Measurements from ENCODE around the gene SGTB. TPM values are rescaled to one million over a fixed set of nuclear protein-coding genes. Genes with fewer than 3 reads are reported as not detected.

Gene SGTB
- total RNA-seq, 4 donors from 2014 or later, result 3.6 to 6.6 (median 4.3) TPM

GRCh38 chr5:65651144-65651543 is 70.8 kb downstream of the SGTB start:
- no peaks in the 10 kb centered on the region for H3K4me1 ChIP-seq
- H3K4me3 ChIP-seq, result no peak overlapping the region
- no peaks in the 10 kb centered on the region for H3K9me3 ChIP-seq
- in situ Hi-C loops (cut with MboI; ENCODE audit: low sequenced_read_pairs in 4 of 4), result no loop called here
- TF ChIP-seq CTCF (IDR thresholded peaks at IDR 0.05 in 4 of 5, conservative IDR thresholded peaks at IDR 0.05 in 1 of 5) (no peak), POLR2A (IDR thresholded peaks at IDR 0.05) (no peak)
- intact Hi-C loops (cut with DNase I; ENCODE audit: low total_unique reads), result no loop called here
- DNase-seq, result no peak
- ATAC-seq, result no peak
- peaks cover 0 to 12% of the 10 kb centered on the region in 2 donors for H3K36me3 ChIP-seq
- no peaks in the 10 kb centered on the region for H3K27me3 ChIP-seq
- H3K27ac ChIP-seq, result no peak overlapping the region

- DNase-seq, result no peak
- ATAC-seq, result no peak
- Histone ChIP-seq H3K27me3 (no peaks in the 10 kb centered on the region), H3K27ac (no peak overlapping the region), H3K36me3 (peaks cover 0 to 12% of the 10 kb centered on the region in 2 donors), H3K4me3 (no peak overlapping the region), H3K9me3 (no peaks in the 10 kb centered on the region), H3K4me1 (no peaks in the 10 kb centered on the region)
- TF ChIP-seq POLR2A (IDR thresholded peaks at IDR 0.05), result no peak
- no peak for TF ChIP-seq CTCF (IDR thresholded peaks at IDR 0.05 in 4 of 5, conservative IDR thresholded peaks at IDR 0.05 in 1 of 5)
- in situ Hi-C loops (cut with MboI; ENCODE audit: low sequenced_read_pairs in 4 of 4), result no loop called here
- intact Hi-C loops (cut with DNase I; ENCODE audit: low total_unique reads), result no loop called here
Measured at GRCh38 chr5:65647941-65648340, 74.0 kb downstream of the SGTB start.

- TF ChIP-seq CTCF (IDR thresholded peaks at IDR 0.05 in 4 of 5, conservative IDR thresholded peaks at IDR 0.05 in 1 of 5) (no peak), POLR2A (IDR thresholded peaks at IDR 0.05) (no peak)
- DNase-seq, result no peak
- Histone ChIP-seq H3K36me3 (peaks cover 0 to 12% of the 10 kb centered on the region in 2 donors), H3K27me3 (no peaks in the 10 kb centered on the region), H3K4me1 (no peaks in the 10 kb centered on the region), H3K27ac (no peak overlapping the region), H3K4me3 (no peak overlapping the region), H3K9me3 (no peaks in the 10 kb centered on the region)
- intact Hi-C loops (cut with DNase I; ENCODE audit: low total_unique reads) (no loop called here), in situ Hi-C loops (cut with MboI; ENCODE audit: low sequenced_read_pairs in 4 of 4) (no loop called here)
- ATAC-seq, result no peak
Measured at GRCh38 chr5:65646938-65647337, 75.0 kb downstream of the SGTB start.

- in situ Hi-C loops (cut with MboI; ENCODE audit: low sequenced_read_pairs in 4 of 4) (no loop called here), intact Hi-C loops (cut with DNase I; ENCODE audit: low total_unique reads) (no loop called here)
- Histone ChIP-seq H3K9me3 (no peaks in the 10 kb centered on the region), H3K4me3 (no peak overlapping the region), H3K27ac (no peak overlapping the region), H3K27me3 (no peaks in the 10 kb centered on the region), H3K4me1 (no peaks in the 10 kb centered on the region), H3K36me3 (peaks cover 0 to 39% of the 10 kb centered on the region in 2 donors)
- no peak for DNase-seq
- no peak for ATAC-seq
- TF ChIP-seq POLR2A (IDR thresholded peaks at IDR 0.05), result no peak
- TF ChIP-seq CTCF (IDR thresholded peaks at IDR 0.05 in 4 of 5, conservative IDR thresholded peaks at IDR 0.05 in 1 of 5), result no peak
Measured at GRCh38 chr5:65640240-65640639, 81.7 kb downstream of the SGTB start.

- H3K27ac ChIP-seq, result no peak overlapping the region
- no peak for TF ChIP-seq CTCF (IDR thresholded peaks at IDR 0.05 in 4 of 5, conservative IDR thresholded peaks at IDR 0.05 in 1 of 5)
- no peak for TF ChIP-seq POLR2A (IDR thresholded peaks at IDR 0.05)
- H3K36me3 ChIP-seq, result peaks cover 0 to 5% of the 10 kb centered on the region in 2 donors
- H3K4me1 ChIP-seq, result peaks cover 5 to 6% of the 10 kb centered on the region in 2 donors
- no peak for ATAC-seq
- no peak overlapping the region for H3K4me3 ChIP-seq
- intact Hi-C loops (cut with DNase I; ENCODE audit: low total_unique reads), result no loop called here
- no peaks in the 10 kb centered on the region for H3K27me3 ChIP-seq
- in situ Hi-C loops (cut with MboI; ENCODE audit: low sequenced_read_pairs in 4 of 4), result no loop called here
- no peak for DNase-seq
- no peaks in the 10 kb centered on the region for H3K9me3 ChIP-seq
Measured at GRCh38 chr5:65630981-65631380, 90.9 kb downstream of the SGTB start.
